Testis (tissue), 3 donors: Measurements from ENCODE around the gene KRTDAP. TPM values are rescaled to one million over a fixed set of nuclear protein-coding genes. Genes with fewer than 3 reads are reported as not detected.
"Not testable (repeated sequence)": the region's sequence is repeated elsewhere in the genome, so short reads cannot be mapped to it uniquely, and the experiment has no call there.

Source experiments
- DNase-seq: peaks from one replicate; pipeline ENCODE4 v3.0.0-alpha.2; 2019
- H3K27ac ChIP-seq, 2 donors: fragments of 200-600 bp; sonication (generic); one replicate each; pipeline ENCODE4 v1.5.1; 2019
- H3K27me3 ChIP-seq: fragments of 200-600 bp; sonication (generic); one replicate; pipeline ENCODE4 v1.5.1; 2019
- H3K36me3 ChIP-seq: fragments of 200-600 bp; sonication (generic); one replicate; pipeline ENCODE4 v1.5.1; 2017; ENCODE audit warnings: low read depth; ENCODE audit errors: missing control alignments
- H3K4me1 ChIP-seq: fragments of 200-600 bp; sonication (generic); one replicate; pipeline ENCODE4 v1.5.1; 2019
- H3K4me3 ChIP-seq, 2 donors: fragments of 200-600 bp; sonication (generic); one replicate each; pipeline ENCODE4 v1.5.1; 2017 to 2019
- H3K9me3 ChIP-seq: fragments of 200-600 bp; sonication (generic); one replicate; pipeline ENCODE4 v1.5.1; 2017
- POLR2A ChIP-seq: fragments of 450-650 bp; IDR thresholded peaks from one replicate; pipeline ENCODE4 v1.6.1; 2017; ENCODE audit warnings: antibody characterized with exemption, mild to moderate bottlenecking, moderate library complexity
- WGBS, 2 donors: methylation state at CpG; one replicate each; pipeline ENCODE4 v1.1.5; 2018; 5-methylcytosine and 5-hydroxymethylcytosine counted together
- intact Hi-C: fragments of 100-400 bp; cut with DNase I; formaldehyde crosslinking; loops from one replicate; pipeline ENCODE4 v1.15.1; 2023; ENCODE audit warnings: low total_unique reads
- polyA plus RNA-seq: library from polyadenylated mRNA; stranded (reverse); fragments of 350-450 nt; fragmentation: Illumina TruSeq; extraction: RNeasy Lipid Tissue Mini Kit (QIAGEN cat#74804); gene quantifications from one replicate; pipeline ENCODE4 v1.2.3, GENCODE V29; 2014; ENCODE audit warnings: low read depth, low replicate concordance; ENCODE audit not compliant: insufficient read depth
- total RNA-seq, 2 donors: library from RNA; depleted of rRNA; stranded (reverse); fragments of >200 nt; gene quantifications; one replicate each; pipeline ENCODE4 v1.2.3, GENCODE V29; 2016
- TF ChIP-seq, protein P1 (sequence below), 3 experiments: fragments of 450-650 bp in 2 of 3; fragments of 200-600 bp in 1 of 3; sonication (generic) in 1 of 3; IDR thresholded peaks; one replicate each; pipeline ENCODE4 v1.5.1; 2016 to 2019; ENCODE audit warnings: antibody characterized with exemption in 3 of 3, mild to moderate bottlenecking in 2 of 3, moderate library complexity in 1 of 3

Gene KRTDAP
- total and polyA plus RNA-seq, 3 donors from 2014 or later, result 2.7 to 14.5 (median 5.6) TPM

DNA sequence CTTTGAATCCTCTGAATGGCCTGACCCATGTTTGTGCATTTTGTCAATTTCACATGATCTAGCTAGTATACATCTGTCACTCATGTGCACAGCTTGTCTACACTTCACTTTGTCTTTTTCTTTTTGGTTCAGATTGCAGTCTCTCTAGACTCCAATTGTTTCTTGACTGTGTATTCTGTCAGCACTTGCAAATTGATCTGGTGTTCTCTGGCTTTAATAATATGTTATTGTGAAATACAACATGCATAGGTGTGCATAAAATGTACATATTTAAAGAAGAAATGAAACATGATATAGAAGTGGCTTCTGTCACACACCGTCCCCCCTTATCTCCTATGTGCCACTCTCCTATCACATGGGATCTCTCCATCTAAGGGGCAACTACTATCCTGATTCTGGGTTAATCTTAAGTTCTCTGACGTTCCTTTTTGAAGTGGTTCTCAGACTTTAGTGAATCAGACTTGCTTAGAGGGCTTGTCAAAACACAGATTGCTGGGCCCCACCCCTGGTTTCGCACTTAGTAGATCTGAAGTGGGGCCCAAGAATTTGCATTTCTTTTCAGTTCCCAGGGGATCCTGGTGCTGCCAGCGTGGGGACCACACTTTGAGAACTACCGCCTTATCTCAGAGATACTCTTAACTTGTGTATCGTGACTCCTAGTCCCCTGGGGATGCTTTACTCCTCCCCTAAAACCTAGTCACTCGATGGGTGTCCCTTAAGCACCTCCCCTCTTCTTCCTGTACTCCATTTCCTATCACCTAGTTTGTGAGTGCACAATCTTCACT lies 5.8 kb downstream of the KRTDAP start:
- H3K27ac ChIP-seq, result no peak overlapping the region
- intact Hi-C loops, result no loop called here

DNA sequence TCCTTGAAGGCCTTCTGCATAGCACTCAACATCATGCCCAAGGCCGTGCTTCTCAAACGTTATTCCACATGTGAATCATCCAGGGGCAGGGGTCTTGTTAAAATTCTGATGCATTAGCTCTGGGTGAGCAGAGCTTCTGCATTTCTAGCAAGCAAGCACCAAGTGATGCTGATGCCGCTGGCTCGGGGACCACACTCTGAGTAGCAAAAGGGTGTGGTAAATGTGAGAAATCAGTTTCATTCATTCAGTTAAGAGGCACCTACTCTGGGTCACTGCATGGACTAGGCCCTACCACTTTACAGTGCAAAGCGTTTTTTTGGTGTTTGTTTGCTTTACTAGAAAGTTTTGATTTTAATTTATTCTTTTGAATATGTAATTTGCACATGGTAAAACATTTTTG lies 7.2 kb downstream of the KRTDAP start:
- H3K4me3 ChIP-seq, result no peak overlapping the region
- no peaks in the 10 kb centered on the region for H3K36me3 ChIP-seq
- intact Hi-C loops, result no loop called here
- H3K27me3 ChIP-seq, result no peaks in the 10 kb centered on the region
- 80 to 86% methylated on average over 5 of the region's 5 CpGs for WGBS, 2 donors
- TF ChIP-seq, protein P1, sequence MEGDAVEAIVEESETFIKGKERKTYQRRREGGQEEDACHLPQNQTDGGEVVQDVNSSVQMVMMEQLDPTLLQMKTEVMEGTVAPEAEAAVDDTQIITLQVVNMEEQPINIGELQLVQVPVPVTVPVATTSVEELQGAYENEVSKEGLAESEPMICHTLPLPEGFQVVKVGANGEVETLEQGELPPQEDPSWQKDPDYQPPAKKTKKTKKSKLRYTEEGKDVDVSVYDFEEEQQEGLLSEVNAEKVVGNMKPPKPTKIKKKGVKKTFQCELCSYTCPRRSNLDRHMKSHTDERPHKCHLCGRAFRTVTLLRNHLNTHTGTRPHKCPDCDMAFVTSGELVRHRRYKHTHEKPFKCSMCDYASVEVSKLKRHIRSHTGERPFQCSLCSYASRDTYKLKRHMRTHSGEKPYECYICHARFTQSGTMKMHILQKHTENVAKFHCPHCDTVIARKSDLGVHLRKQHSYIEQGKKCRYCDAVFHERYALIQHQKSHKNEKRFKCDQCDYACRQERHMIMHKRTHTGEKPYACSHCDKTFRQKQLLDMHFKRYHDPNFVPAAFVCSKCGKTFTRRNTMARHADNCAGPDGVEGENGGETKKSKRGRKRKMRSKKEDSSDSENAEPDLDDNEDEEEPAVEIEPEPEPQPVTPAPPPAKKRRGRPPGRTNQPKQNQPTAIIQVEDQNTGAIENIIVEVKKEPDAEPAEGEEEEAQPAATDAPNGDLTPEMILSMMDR (IDR thresholded peaks at IDR 0.05), result no peak
- no peak for TF ChIP-seq POLR2A
- no peak overlapping the region for H3K27ac ChIP-seq
- no peaks in the 10 kb centered on the region for H3K4me1 ChIP-seq
- H3K9me3 ChIP-seq, result no peaks in the 10 kb centered on the region
- no peak for DNase-seq

More for the DNA sequence above, 5.8 kb downstream of the KRTDAP start:
- 76 to 81% methylated on average over 7 of the region's 7 CpGs for WGBS, 2 donors
- no peaks in the 10 kb centered on the region for H3K36me3 ChIP-seq
- TF ChIP-seq, protein P1 (IDR thresholded peaks at IDR 0.05), result no peak
- TF ChIP-seq POLR2A, result no peak
- no peaks in the 10 kb centered on the region for H3K9me3 ChIP-seq
- H3K4me1 ChIP-seq, result no peaks in the 10 kb centered on the region
- no peak overlapping the region for H3K4me3 ChIP-seq
- no peak for DNase-seq
- H3K27me3 ChIP-seq, result no peaks in the 10 kb centered on the region

DNA sequence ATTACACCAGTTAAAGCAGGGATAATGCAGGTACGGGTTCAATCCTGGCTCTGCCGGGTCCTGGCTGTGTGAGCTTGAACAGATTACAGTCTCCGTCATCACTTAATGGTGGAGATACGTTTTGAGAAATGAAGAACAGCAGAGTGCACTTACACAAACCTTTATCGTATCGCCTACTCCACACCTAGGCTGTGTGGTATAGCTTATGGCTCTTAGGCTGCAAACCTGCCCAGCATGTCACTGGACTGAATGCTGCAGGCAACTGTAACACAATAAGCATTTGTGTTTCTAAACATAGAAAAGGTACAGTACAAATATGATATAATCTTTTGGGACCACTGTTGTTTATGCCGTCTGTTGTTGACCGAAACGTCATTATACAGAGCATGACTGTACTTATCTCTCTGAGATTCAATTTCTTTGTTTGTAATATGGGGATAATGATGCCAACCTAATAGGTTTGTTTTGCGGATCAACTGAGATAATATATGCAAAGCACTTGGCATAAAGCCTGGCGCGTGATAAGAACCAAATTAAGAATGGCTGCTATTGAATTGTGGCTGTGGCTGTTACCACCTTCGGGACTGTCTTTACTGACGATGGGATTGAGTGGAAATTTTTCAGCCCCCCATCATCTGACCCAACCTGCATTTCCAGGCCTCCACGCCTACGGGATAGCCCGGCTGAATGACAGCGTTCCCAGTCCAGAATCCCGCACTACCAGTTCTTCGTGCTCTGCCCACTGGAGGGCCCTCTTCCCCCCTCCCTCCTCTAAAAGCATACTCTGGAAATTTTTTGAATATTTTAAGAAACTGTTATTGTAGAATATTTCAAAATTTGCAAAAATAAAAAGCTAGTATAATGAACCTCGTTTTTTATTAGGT lies 11.2 kb downstream of the KRTDAP start:
- Histone ChIP-seq H3K4me3 (no peak overlapping the region), H3K9me3 (no peaks in the 10 kb centered on the region), H3K4me1 (no peaks in the 10 kb centered on the region), H3K27ac (no peak overlapping the region), H3K36me3 (no peaks in the 10 kb centered on the region), H3K27me3 (no peaks in the 10 kb centered on the region)
- WGBS, 2 donors, result 82 to 87% methylated on average over 21 of the region's 21 CpGs
- intact Hi-C loops, result no loop called here
- TF ChIP-seq, protein P1 (IDR thresholded peaks at IDR 0.05), result no peak
- TF ChIP-seq POLR2A, result no peak
- DNase-seq, result no peak

DNA sequence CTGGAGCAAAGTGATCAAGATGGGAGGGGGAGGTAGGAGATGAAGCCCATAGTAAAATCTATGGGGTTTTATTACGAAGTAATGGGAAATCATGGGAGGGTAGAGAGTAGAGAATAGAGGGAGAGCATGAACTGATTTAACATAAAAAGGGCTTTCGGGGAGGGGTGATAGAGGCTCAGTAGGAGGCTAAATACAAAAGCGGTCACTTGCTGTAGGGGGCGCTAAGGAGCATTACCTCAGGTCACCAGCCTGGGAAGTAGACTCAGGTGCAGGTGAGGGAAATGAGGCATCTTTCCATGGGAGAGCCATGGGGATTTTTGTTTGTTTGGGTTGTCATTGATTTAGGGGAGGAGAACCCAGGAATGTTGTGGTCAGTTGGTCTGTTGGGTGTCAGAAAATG lies 14.1 kb downstream of the KRTDAP start:
- no peak overlapping the region for H3K4me3 ChIP-seq
- no peaks in the 10 kb centered on the region for H3K9me3 ChIP-seq
- 55 to 68% methylated on average over 4 of the region's 4 CpGs for WGBS, 2 donors
- intact Hi-C loops, result no loop called here
- TF ChIP-seq POLR2A, result no peak
- TF ChIP-seq, protein P1 (IDR thresholded peaks at IDR 0.05), result peak in 1 of 3 experiments; percentile 31
- no peak for DNase-seq
- H3K27ac ChIP-seq, result no peak overlapping the region
- H3K4me1 ChIP-seq, result no peaks in the 10 kb centered on the region
- no peaks in the 10 kb centered on the region for H3K27me3 ChIP-seq
- H3K36me3 ChIP-seq, result no peaks in the 10 kb centered on the region

DNA sequence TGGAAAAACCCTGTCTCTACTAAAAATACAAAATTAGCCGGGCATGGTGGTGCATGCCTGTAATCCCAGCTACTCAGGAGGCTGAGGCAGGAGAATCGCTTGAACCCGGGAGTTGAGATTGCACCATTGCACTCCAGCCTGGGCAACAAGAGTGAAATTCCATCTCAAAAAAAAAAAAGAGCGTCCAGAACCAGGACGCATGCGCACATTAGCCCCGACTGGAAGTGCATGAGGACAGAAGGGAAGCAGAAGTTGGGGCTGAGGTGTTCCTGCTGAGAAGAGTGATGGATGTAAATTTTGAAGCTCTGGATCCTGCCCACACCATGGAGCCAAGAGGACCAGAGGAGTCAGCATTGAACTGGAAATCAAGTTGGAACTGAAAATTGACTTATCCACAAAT lies 15.7 kb downstream of the KRTDAP start:
- DNase-seq, H3K4me1 ChIP-seq, H3K27ac ChIP-seq, H3K4me3 ChIP-seq, H3K36me3 ChIP-seq, H3K9me3 ChIP-seq, intact Hi-C loops, H3K27me3 ChIP-seq: not testable (repeated sequence)
- WGBS, 2 donors, result 95% methylated on average over 7 of the region's 7 CpGs
